HG03521 (cell line): Measurements from ENCODE around the gene UGT2B10.

Experiments
- ATAC-seq: cut with Tn5 transposase; IDR thresholded peaks from one replicate; pipeline ENCODE4 v1.9.1; 2021; ENCODE audit warnings: mild to moderate bottlenecking, moderate library complexity; ENCODE audit not compliant: unreplicated experiment

Gene UGT2B10

DNA sequence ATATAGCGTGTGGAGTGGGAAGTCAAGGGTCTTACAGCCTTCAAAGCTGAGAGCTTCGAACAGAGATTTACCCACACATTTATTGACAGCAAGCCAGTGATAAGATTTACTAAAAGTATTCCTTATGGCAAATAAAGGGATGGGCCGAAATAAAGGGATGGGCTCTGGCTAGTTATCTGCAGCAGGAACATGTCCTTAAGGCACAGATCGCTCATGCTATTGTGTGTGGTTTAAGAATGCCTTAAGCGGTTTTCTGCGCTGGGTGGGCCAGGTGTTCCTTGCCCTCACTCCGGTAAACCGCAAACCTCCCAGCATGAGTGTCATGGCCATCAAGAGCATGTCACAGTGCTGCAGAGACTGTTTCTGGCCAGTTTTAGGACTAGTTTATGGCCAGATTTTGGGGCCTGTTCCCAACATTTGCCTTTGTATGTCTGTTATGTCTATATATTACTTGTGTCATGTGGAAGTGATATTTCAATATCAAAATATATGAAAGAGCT is 53.5 kb downstream of the UGT2B10 start:
- ATAC-seq = no peak

- no peak for ATAC-seq
These were observed 56.2 kb downstream of the UGT2B10 start for GRCh38 chr4:68871809-68872642.

GRCh38 chr4:68872643-68873502 is 57.1 kb downstream of the UGT2B10 start:
- ATAC-seq = no peak

GRCh38 chr4:68874507-68874906 is 58.7 kb downstream of the UGT2B10 start:
- ATAC-seq = no peak

- ATAC-seq = no peak
These were observed 61.8 kb downstream of the UGT2B10 start for GRCh38 chr4:68877555-68877954.

DNA sequence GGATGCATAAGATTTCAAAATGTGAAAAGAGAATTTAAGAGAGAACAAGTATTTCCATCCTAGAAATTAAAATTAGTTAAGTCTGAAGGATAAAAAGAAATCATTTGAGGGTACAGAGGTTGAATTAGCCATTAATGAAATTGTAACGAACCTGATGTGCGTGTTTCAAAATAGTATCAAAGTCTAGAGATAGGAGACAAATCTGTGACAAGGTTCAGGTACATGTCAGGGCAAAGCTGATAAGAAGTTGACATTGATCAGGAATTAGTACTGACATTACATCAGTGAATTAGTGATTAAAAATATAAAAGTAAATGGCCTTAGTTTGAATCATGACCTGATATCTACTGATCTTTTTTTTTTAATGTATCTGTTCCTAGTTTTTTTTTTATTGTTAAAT is 62.3 kb downstream of the UGT2B10 start:
- no peak for ATAC-seq
